ENCODE data around the gene BACE1.

DNA sequence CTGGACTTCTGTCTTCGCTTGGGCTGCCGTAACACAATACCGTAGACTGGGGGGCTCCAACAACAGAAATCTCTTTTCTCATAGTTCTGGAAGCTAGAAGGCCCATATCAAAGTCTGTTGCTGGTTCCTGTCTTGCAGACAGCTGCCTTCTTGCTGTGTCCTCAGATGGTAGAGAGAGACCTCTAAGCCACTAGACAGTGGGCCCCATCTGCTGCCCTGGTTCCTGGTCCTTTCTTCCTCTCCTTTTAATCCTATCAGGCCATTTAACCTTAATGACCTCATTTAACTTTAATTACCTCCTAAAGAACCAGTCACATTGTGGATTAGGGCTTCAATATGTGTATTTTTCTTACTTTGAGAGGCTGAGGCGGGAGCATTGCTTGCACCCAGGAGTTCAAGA lies 21.0 kb upstream of the BACE1 start:
- TF ChIP-seq, protein P1, sequence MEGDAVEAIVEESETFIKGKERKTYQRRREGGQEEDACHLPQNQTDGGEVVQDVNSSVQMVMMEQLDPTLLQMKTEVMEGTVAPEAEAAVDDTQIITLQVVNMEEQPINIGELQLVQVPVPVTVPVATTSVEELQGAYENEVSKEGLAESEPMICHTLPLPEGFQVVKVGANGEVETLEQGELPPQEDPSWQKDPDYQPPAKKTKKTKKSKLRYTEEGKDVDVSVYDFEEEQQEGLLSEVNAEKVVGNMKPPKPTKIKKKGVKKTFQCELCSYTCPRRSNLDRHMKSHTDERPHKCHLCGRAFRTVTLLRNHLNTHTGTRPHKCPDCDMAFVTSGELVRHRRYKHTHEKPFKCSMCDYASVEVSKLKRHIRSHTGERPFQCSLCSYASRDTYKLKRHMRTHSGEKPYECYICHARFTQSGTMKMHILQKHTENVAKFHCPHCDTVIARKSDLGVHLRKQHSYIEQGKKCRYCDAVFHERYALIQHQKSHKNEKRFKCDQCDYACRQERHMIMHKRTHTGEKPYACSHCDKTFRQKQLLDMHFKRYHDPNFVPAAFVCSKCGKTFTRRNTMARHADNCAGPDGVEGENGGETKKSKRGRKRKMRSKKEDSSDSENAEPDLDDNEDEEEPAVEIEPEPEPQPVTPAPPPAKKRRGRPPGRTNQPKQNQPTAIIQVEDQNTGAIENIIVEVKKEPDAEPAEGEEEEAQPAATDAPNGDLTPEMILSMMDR (conservative IDR thresholded peaks at IDR 0.05; ENCODE audit: low read depth, low read length): no peak
- TF ChIP-seq EZH2 (IDR thresholded peaks at IDR 0.05; ENCODE audit: borderline replicate concordance, low read depth, low read length, poor library complexity, severe bottlenecking): no peak

All from A673 (cell line).